Mesendoderm (in vitro differentiated cells): ENCODE data around the gene CCDC181.
A peak's percentile ranks its signal among the peaks of the same experiment; 100 is the strongest.

Source experiments
- DNase-seq: peaks from one replicate; pipeline ENCODE4 v3.0.0; 2013
- H2AK5ac ChIP-seq: 2 replicates; pipeline ENCODE4 v1.6.1; 2013; ENCODE audit warnings: low read length, inconsistent platforms
- H2BK120ac ChIP-seq: 2 replicates; pipeline ENCODE4 v1.6.1; 2013; ENCODE audit warnings: low read depth, mild to moderate bottlenecking, low read length, moderate library complexity, mixed read lengths
- H2BK15ac ChIP-seq: replicated peaks from 2 replicates; pipeline ENCODE4 v1.6.1; 2013; ENCODE audit warnings: low read depth, mild to moderate bottlenecking, moderate library complexity
- H2BK5ac ChIP-seq: 2 replicates; pipeline ENCODE4 v1.6.1; 2013; ENCODE audit warnings: low read length, inconsistent platforms
- H3K18ac ChIP-seq: 2 replicates; pipeline ENCODE4 v1.6.1; 2013; ENCODE audit warnings: mild to moderate bottlenecking, low read length, mixed read lengths
- H3K23ac ChIP-seq: one replicate; pipeline ENCODE4 v1.6.1; 2013; ENCODE audit warnings: low read length
- H3K27ac ChIP-seq: 2 replicates; pipeline ENCODE4 v1.5.1; 2013; ENCODE audit warnings: low read depth, mild to moderate bottlenecking, inconsistent platforms, low read length, moderate library complexity
- H3K27me3 ChIP-seq: 2 replicates; pipeline ENCODE4 v1.6.1; 2013; ENCODE audit warnings: low read length, control low read depth, mild to moderate bottlenecking, inconsistent platforms; ENCODE audit not compliant: insufficient read depth, poor library complexity
- H3K36me3 ChIP-seq: 2 replicates; pipeline ENCODE4 v1.6.1; 2013; ENCODE audit warnings: low read length, inconsistent platforms; ENCODE audit not compliant: control insufficient read depth, insufficient read depth
- H3K4ac ChIP-seq: one replicate; pipeline ENCODE4 v1.6.1; 2013; ENCODE audit warnings: low read depth, mild to moderate bottlenecking, low read length, moderate library complexity
- H3K4me1 ChIP-seq: 2 replicates; pipeline ENCODE4 v1.6.1; 2013; ENCODE audit warnings: low read depth, low read length, inconsistent platforms; ENCODE audit not compliant: control insufficient read depth
- H3K4me2 ChIP-seq: 2 replicates; pipeline ENCODE4 v1.6.1; 2013; ENCODE audit warnings: low read length
- H3K4me3 ChIP-seq: 2 replicates; pipeline ENCODE4 v1.5.1; 2013; ENCODE audit warnings: mild to moderate bottlenecking, low read length
- H3K56ac ChIP-seq: one replicate; pipeline ENCODE4 v1.6.1; 2013; ENCODE audit warnings: low read length
- H3K79me1 ChIP-seq: 2 replicates; pipeline ENCODE4 v1.6.1; 2013; ENCODE audit warnings: low read length, inconsistent platforms
- H3K79me2 ChIP-seq: 2 replicates; pipeline ENCODE4 v1.6.1; 2013; ENCODE audit warnings: mild to moderate bottlenecking, low read length; ENCODE audit not compliant: control insufficient read depth, insufficient read depth
- H3K9ac ChIP-seq: 2 replicates; pipeline ENCODE4 v1.6.1; 2013; ENCODE audit warnings: low read length, inconsistent platforms
- H4K5ac ChIP-seq: one replicate; pipeline ENCODE4 v1.6.1; 2013; ENCODE audit warnings: low read length
- H4K8ac ChIP-seq: one replicate; pipeline ENCODE4 v1.6.1; 2013; ENCODE audit warnings: low read depth, mild to moderate bottlenecking, control low read depth, low read length, moderate library complexity
- WGBS: extraction: QIAGEN DNeasy Blood & Tissue Kit; methylation state at CpG from one replicate; pipeline ENCODE4 v1.1.7; 2013; ENCODE audit warnings: low lambda C conversion rate, missing lambda C conversion rate; ENCODE audit not compliant: insufficient coverage; ENCODE audit errors: extremely low coverage; 5-methylcytosine and 5-hydroxymethylcytosine counted together

Gene CCDC181

DNA sequence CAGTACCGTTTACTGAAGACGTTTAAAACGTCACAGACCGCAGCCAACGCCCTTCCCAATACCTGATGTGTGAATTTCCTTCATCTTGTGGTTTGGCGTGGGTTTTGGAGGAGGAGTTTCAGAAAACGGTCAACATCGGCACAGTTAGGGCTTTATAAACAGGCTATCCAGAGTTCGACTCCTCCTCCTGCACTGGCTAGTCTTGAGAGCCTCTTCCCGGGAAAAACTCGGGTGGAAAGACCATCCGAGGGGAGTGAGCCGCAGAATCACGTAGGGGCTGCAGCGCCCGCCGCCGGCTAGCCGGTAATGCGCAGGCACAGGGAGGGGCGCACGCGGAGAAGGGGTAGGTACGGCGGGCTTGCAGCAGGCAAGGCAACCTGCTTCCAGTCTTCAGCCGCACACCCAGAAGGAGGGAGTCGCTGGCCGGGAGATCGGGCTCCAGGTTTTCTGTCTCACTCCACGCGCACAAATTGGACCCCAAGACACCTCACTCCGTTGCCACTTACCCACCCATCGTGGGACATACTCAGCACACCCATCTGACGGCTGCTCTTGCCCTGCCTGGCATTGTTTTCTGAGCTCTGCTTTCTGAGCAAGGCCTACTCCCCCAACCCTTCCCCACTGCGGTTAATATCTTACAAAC, 33.0 kb upstream of the CCDC181 start:
- Histone ChIP-seq H3K79me1 (no peaks in the 10 kb centered on the region), H3K27ac (no peak overlapping the region), H4K8ac (no peak overlapping the region), H3K56ac (peak overlapping the region; percentile 83), H3K79me2 (no peaks in the 10 kb centered on the region), H3K4me2 (peak overlapping the region; percentile 46), H4K5ac (no peak overlapping the region), H3K36me3 (no peaks in the 10 kb centered on the region), H3K27me3 (no peaks in the 10 kb centered on the region), H2BK5ac (no peak overlapping the region), H3K9ac (peak overlapping the region; percentile 57), H3K18ac (no peak overlapping the region), H3K4me3 (peak overlapping the region; percentile 30), H3K4me1 (no peaks in the 10 kb centered on the region), H3K23ac (peak overlapping the region; percentile 66), H2BK120ac (no peak overlapping the region), H3K4ac (no peak overlapping the region), H2BK15ac (no peak overlapping the region), H2AK5ac (no peak overlapping the region)
- peak; percentile 49 for DNase-seq
- WGBS, result no CpG with 5 or more reads among the region's 35 CpGs

DNA sequence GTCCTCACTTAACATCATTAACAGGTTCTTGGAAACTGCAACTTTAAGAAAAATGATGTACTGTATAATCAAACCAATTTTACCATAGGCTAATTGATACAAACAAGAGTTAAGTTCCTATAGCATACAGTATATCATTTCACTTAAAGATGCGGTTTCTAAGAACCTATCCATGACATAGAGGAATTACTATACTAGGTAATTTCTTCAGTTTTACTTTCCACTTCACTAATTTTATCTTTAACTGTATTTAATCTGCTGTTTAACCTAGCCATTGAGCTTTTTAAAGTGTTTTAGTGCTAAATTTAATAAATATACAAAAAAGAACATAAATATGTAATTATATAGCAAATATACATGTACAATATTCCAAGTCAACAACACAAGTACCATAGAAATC, 30.2 kb upstream of the CCDC181 start:
- no peaks in the 10 kb centered on the region for H3K79me1 ChIP-seq
- H3K4me1 ChIP-seq, result no peaks in the 10 kb centered on the region
- H4K5ac ChIP-seq, result no peak overlapping the region
- no peak overlapping the region for H3K4me3 ChIP-seq
- WGBS, result no CpG with 5 or more reads among the region's 1 CpG
- no peak overlapping the region for H3K18ac ChIP-seq
- no peak overlapping the region for H3K23ac ChIP-seq
- H3K79me2 ChIP-seq, result no peaks in the 10 kb centered on the region
- H2BK5ac ChIP-seq, result no peak overlapping the region
- no peak overlapping the region for H2AK5ac ChIP-seq
- H3K56ac ChIP-seq, result no peak overlapping the region
- H3K9ac ChIP-seq, result no peak overlapping the region
- H3K4me2 ChIP-seq, result no peak overlapping the region
- no peak for DNase-seq
- no peak overlapping the region for H3K27ac ChIP-seq
- no peak overlapping the region for H2BK120ac ChIP-seq
- no peak overlapping the region for H2BK15ac ChIP-seq
- H3K36me3 ChIP-seq, result no peaks in the 10 kb centered on the region
- no peaks in the 10 kb centered on the region for H3K27me3 ChIP-seq
- no peak overlapping the region for H4K8ac ChIP-seq
- H3K4ac ChIP-seq, result no peak overlapping the region

DNA sequence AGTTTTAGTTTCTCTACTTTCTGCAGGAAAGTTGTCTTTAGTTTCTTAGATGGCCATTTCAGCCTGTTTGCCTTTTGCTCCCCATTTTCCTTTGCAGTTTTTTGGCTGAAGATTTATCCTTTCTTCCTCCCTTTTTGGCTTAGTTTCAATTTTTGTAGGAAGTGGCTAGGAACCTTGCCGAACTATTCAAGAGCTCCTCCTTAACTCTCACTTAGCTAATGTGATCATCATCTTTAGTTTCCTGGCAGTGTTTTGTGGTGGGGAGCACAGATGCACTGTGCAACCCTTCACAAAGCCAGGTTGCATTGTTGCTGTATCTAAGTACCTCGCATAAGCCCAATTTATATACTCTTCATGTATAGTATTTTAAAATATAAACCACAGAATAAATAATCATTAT, 28.8 kb upstream of the CCDC181 start:
- Histone ChIP-seq H3K4ac (no peak overlapping the region), H4K8ac (no peak overlapping the region), H3K79me2 (no peaks in the 10 kb centered on the region), H2BK15ac (no peak overlapping the region), H2BK5ac (no peak overlapping the region), H4K5ac (no peak overlapping the region), H3K4me1 (no peaks in the 10 kb centered on the region), H3K27me3 (no peaks in the 10 kb centered on the region), H2BK120ac (no peak overlapping the region), H3K23ac (no peak overlapping the region), H3K9ac (no peak overlapping the region), H3K27ac (no peak overlapping the region), H3K36me3 (no peaks in the 10 kb centered on the region), H3K4me3 (no peak overlapping the region), H3K56ac (no peak overlapping the region), H3K18ac (no peak overlapping the region), H3K4me2 (no peak overlapping the region), H3K79me1 (no peaks in the 10 kb centered on the region), H2AK5ac (no peak overlapping the region)
- no peak for DNase-seq
- no CpG with 5 or more reads among the region's 2 CpGs for WGBS

DNA sequence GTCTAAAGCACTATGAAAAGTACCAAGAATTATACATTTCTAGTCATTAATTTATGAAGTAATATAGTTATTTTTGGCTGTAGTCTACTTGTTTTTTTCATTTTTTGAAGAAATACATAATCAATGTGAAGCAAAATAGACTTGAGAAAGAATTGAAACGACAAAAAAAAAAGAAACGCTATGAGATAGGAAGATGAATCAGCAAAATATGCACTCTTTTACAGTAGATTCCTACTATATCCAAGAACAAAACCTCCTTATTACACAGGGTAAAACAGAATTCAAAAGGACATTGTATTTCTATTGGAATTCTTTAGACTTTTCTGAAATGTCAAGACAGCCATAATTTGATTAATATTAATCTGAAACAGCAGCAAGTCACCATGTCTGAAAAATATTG, 25.6 kb upstream of the CCDC181 start:
- Histone ChIP-seq H3K18ac (no peak overlapping the region), H3K79me2 (no peaks in the 10 kb centered on the region), H3K79me1 (no peaks in the 10 kb centered on the region), H4K5ac (no peak overlapping the region), H3K4me2 (no peak overlapping the region), H2BK120ac (no peak overlapping the region), H3K56ac (no peak overlapping the region), H2BK15ac (no peak overlapping the region), H3K23ac (no peak overlapping the region), H3K36me3 (no peaks in the 10 kb centered on the region), H3K4me3 (no peak overlapping the region), H3K27ac (no peak overlapping the region), H3K4me1 (no peaks in the 10 kb centered on the region), H3K9ac (no peak overlapping the region), H4K8ac (no peak overlapping the region), H2BK5ac (no peak overlapping the region), H2AK5ac (no peak overlapping the region), H3K4ac (no peak overlapping the region), H3K27me3 (no peaks in the 10 kb centered on the region)
- no CpG with 5 or more reads among the region's 2 CpGs for WGBS
- DNase-seq, result no peak

DNA sequence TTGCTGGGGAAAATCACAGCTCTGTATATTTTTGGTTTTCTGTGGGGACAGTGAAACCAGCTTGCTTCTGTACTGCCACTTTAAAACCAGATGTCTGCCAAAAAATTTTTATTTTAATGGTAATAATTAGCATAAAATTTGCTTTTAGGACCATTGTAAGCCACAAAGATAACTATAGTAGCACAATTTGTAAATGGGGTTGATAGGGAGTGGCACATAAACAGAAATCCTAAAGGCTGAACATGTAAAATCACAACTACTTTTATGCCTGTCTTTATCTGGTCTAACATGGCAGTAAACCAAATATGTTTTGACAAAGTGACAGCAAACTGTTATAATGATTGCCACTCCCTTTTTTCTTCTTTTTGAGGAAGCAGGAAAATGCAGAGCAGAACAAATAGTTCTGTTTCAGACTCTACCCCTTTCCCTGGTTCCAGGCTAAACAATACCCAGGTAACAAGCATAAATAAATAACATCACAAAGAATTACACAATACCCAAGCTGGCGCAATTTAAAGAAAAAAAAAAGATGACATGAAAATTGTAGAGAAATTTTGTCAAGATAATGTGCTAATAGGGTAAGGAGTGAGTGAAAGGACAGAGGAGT, 24.0 kb upstream of the CCDC181 start:
- H3K4ac ChIP-seq, result no peak overlapping the region
- no peaks in the 10 kb centered on the region for H3K4me1 ChIP-seq
- no peaks in the 10 kb centered on the region for H3K27me3 ChIP-seq
- no peak overlapping the region for H3K4me3 ChIP-seq
- H2AK5ac ChIP-seq, result no peak overlapping the region
- H3K4me2 ChIP-seq, result no peak overlapping the region
- no peaks in the 10 kb centered on the region for H3K36me3 ChIP-seq
- no peak for DNase-seq
- WGBS, result no CpG with 5 or more reads among the region's 1 CpG
- no peaks in the 10 kb centered on the region for H3K79me1 ChIP-seq
- no peak overlapping the region for H2BK120ac ChIP-seq
- no peak overlapping the region for H3K27ac ChIP-seq
- no peak overlapping the region for H4K8ac ChIP-seq
- H3K56ac ChIP-seq, result no peak overlapping the region
- H3K79me2 ChIP-seq, result no peaks in the 10 kb centered on the region
- H2BK15ac ChIP-seq, result no peak overlapping the region
- no peak overlapping the region for H3K23ac ChIP-seq
- no peak overlapping the region for H3K18ac ChIP-seq
- no peak overlapping the region for H4K5ac ChIP-seq
- H3K9ac ChIP-seq, result no peak overlapping the region
- H2BK5ac ChIP-seq, result no peak overlapping the region

DNA sequence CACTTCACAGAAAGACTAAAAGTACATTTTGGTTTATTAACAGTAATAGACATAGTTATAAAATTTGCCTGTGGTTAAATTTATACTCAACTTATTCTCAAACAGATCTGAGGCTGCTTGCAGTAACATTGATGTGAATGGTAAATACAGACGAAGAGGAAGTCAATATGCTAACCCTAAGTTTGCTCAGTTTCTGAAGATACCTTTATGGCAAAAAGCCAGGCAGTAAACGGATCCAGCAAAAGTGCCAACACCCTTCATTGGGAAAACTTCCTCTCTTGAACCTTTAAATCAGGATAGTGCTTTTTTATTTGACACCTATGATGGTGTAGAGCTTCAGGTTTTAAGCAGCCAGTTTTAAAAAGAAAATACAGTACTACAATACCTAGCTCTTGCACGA, 16.6 kb upstream of the CCDC181 start:
- H4K8ac ChIP-seq, result no peak overlapping the region
- H3K79me2 ChIP-seq, result no peaks in the 10 kb centered on the region
- H3K18ac ChIP-seq, result no peak overlapping the region
- WGBS, result no CpG with 5 or more reads among the region's 3 CpGs
- H3K4ac ChIP-seq, result no peak overlapping the region
- no peak overlapping the region for H3K4me3 ChIP-seq
- H3K9ac ChIP-seq, result no peak overlapping the region
- no peak overlapping the region for H2BK5ac ChIP-seq
- H3K23ac ChIP-seq, result no peak overlapping the region
- no peak overlapping the region for H4K5ac ChIP-seq
- no peak overlapping the region for H2AK5ac ChIP-seq
- H3K4me2 ChIP-seq, result no peak overlapping the region
- H3K79me1 ChIP-seq, result no peaks in the 10 kb centered on the region
- H2BK120ac ChIP-seq, result no peak overlapping the region
- no peak overlapping the region for H2BK15ac ChIP-seq
- H3K36me3 ChIP-seq, result no peaks in the 10 kb centered on the region
- no peak overlapping the region for H3K27ac ChIP-seq
- H3K56ac ChIP-seq, result no peak overlapping the region
- no peaks in the 10 kb centered on the region for H3K27me3 ChIP-seq
- no peaks in the 10 kb centered on the region for H3K4me1 ChIP-seq
- DNase-seq, result no peak
